ENCODE results near the gene NUP214. TPM values are rescaled to one million over a fixed set of nuclear protein-coding genes. Genes with fewer than 3 reads are reported as not detected.
"Not testable (repeated sequence)": the region's sequence is repeated elsewhere in the genome, so short reads cannot be mapped to it uniquely, and the experiment has no call there.

NUP214 gene
- total RNA-seq, 2 experiments from 2014 or later = 43.8 to 51.3 TPM

DNA sequence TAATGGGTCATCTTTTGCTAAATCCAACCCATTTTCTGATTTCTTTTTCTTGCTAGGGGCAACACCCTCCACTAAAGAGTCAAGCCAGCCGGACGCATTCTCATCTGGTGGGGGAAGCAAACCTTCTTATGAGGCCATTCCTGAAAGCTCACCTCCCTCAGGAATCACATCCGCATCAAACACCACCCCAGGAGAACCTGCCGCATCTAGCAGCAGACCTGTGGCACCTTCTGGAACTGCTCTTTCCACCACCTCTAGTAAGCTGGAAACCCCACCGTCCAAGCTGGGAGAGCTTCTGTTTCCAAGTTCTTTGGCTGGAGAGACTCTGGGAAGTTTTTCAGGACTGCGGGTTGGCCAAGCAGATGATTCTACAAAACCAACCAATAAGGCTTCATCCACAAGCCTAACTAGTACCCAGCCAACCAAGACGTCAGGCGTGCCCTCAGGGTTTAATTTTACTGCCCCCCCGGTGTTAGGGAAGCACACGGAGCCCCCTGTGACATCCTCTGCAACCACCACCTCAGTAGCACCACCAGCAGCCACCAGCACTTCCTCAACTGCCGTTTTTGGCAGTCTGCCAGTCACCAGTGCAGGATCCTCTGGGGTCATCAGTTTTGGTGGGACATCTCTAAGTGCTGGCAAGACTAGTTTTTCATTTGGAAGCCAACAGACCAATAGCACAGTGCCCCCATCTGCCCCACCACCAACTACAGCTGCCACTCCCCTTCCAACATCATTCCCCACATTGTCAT, 72.0 kb downstream of the NUP214 start:
- CTCF ChIA-PET = interaction anchor here (1.5 kb wide), 1 partner anchor 139 kb away, joined by 7 read pairs; no protein-coding TSS in a partner anchor

GRCh38 chr9:131198041-131198715, 72.8 kb downstream of the NUP214 start:
- Mint-ChIP-seq H3K27me3 (no peaks in the 10 kb centered on the region), H3K4me1 (no peaks in the 10 kb centered on the region), H3K36me3 (ENCODE audit: low read depth) (peaks cover 64% of the 10 kb centered on the region), H3K27ac (no peak overlapping the region), H3K4me3 (no peak overlapping the region), H3K9me3 (no peaks in the 10 kb centered on the region)
- CTCF ChIA-PET = interaction anchor here (1.1 kb wide), 1 partner anchor 16 kb away, joined by 3 read pairs; no protein-coding TSS in a partner anchor
- POLR2A ChIA-PET = interaction anchor here (0.9 to 1.1 kb wide), 2 partner anchors 11 to 175 kb away, joined by 3 to 4 read pairs; no protein-coding TSS in a partner anchor
- DNase-seq = no peak

More for the DNA sequence above, 72.0 kb downstream of the NUP214 start:
- Mint-ChIP-seq H3K27ac (no peak overlapping the region), H3K4me3 (no peak overlapping the region), H3K4me1 (no peaks in the 10 kb centered on the region), H3K9me3 (no peaks in the 10 kb centered on the region), H3K27me3 (no peaks in the 10 kb centered on the region), H3K36me3 (ENCODE audit: low read depth) (peaks cover 68% of the 10 kb centered on the region)
- POLR2A ChIA-PET = interaction anchor here (0.9 kb wide), 1 partner anchor 175 kb away, joined by 3 read pairs; no protein-coding TSS in a partner anchor
- DNase-seq = no peak

GRCh38 chr9:131201856-131202255, 76.5 kb downstream of the NUP214 start:
- Mint-ChIP-seq H3K36me3 (ENCODE audit: low read depth) (peaks cover 62% of the 10 kb centered on the region), H3K27ac (no peak overlapping the region), H3K4me3 (no peak overlapping the region), H3K4me1 (no peaks in the 10 kb centered on the region), H3K9me3 (no peaks in the 10 kb centered on the region), H3K27me3 (no peaks in the 10 kb centered on the region)
- CTCF ChIA-PET = interaction anchor here (0.7 kb wide), 1 partner anchor 40 kb away, joined by 3 read pairs; no protein-coding TSS in a partner anchor
- DNase-seq = no peak
- POLR2A ChIA-PET = no interaction called here

DNA sequence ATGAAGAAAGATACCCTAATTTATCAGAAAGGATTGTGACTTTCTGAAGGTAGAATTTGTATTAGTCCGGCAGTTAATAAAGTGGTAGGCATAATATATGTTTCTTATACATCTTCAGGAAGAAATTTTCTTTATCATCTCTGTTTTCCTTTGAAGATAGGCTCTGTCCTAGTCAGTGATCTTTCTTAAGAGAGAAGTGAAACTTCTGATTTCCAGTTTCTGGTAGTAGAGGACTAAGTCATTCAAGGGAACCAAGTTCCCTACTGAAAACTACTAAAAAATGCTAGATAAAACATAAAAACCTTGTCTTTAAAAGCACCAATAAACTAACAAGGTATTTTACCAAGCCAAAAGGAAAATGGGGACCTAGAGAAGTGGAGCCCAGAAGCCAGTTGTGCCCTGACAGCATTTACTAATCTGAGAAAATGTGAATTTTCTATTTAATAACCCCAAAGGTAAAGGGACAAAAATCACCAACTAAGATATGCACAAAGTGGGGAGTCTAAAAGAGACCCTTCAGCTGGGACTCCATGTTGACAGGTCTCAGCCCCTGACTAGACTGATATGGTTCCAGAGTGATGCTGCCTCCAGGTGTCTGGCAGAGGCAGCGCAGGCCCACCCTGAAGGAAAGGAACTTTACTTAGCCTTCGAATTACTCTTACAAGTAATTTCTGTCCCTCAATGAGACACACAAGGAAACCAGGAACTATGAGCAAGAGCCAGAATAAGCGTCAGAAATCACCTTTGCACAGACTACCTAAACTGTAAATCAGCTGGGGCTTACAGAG, 78.2 kb downstream of the NUP214 start:
- CTCF ChIA-PET = no interaction called here
- Mint-ChIP-seq H3K36me3 (ENCODE audit: low read depth) (peaks cover 59% of the 10 kb centered on the region), H3K27me3 (no peaks in the 10 kb centered on the region), H3K27ac (no peak overlapping the region), H3K9me3 (no peaks in the 10 kb centered on the region), H3K4me1 (no peaks in the 10 kb centered on the region), H3K4me3 (no peak overlapping the region)
- POLR2A ChIA-PET = interaction anchor here (0.6 kb wide), 1 partner anchor 100 kb away, joined by 3 read pairs; no protein-coding TSS in a partner anchor
- no peak for DNase-seq

GRCh38 chr9:131204285-131204684, 78.9 kb downstream of the NUP214 start:
- Mint-ChIP-seq H3K4me1 (no peaks in the 10 kb centered on the region), H3K36me3 (ENCODE audit: low read depth) (peaks cover 54% of the 10 kb centered on the region), H3K27ac (no peak overlapping the region), H3K9me3 (no peaks in the 10 kb centered on the region), H3K27me3 (no peaks in the 10 kb centered on the region), H3K4me3 (no peak overlapping the region)
- POLR2A ChIA-PET = interaction anchor here (0.6 to 1.0 kb wide), 2 partner anchors 52 to 99 kb away, joined by 3 to 4 read pairs; no protein-coding TSS in a partner anchor
- CTCF ChIA-PET = interaction anchor here (1.6 kb wide), 1 partner anchor 11 kb away, joined by 6 read pairs; no protein-coding TSS in a partner anchor
- no peak for DNase-seq

- Mint-ChIP-seq H3K9me3 (peaks cover 10% of the 10 kb centered on the region), H3K27ac (no peak overlapping the region), H3K4me3 (no peak overlapping the region), H3K27me3 (no peaks in the 10 kb centered on the region), H3K36me3 (ENCODE audit: low read depth) (peaks cover 59% of the 10 kb centered on the region), H3K4me1 (no peaks in the 10 kb centered on the region)
- no peak for DNase-seq
- ChIA-PET CTCF (interaction anchor here (1.6 kb wide), 1 partner anchor 130 kb away, joined by 4 read pairs; no protein-coding TSS in a partner anchor), POLR2A (no interaction called here)
These were observed 81.1 kb downstream of the NUP214 start for GRCh38 chr9:131206495-131206894.

DNA sequence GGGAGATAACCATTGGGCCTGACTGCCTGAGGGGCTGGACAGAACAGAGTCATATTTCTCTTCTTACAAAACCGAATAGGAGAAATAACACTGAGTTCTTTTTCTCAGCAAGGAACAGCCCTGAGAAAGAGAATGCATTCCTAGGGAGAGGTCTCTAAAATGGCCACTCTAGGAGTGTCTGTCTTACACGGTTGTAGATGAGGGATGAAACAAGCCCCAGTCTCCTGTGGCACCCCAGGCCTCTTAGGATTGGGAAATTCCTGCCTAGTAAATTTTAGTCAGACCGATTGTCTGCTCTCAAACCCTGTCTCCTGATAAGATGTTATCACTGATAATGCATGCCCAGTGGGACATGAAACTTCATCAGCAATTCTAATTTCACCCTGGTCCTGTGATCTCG, 86.5 kb downstream of the NUP214 start:
- POLR2A ChIA-PET, H3K4me1 Mint-ChIP-seq, CTCF ChIA-PET, H3K27ac Mint-ChIP-seq, H3K4me3 Mint-ChIP-seq, H3K27me3 Mint-ChIP-seq, DNase-seq: not testable (repeated sequence)
- Mint-ChIP-seq H3K9me3 (peaks cover 19% of the 10 kb centered on the region), H3K36me3 (ENCODE audit: low read depth) (peaks cover 49% of the 10 kb centered on the region)

GRCh38 chr9:131214286-131214856, 89.0 kb downstream of the NUP214 start:
- CTCF ChIA-PET = interaction anchor here (1.2 to 3.1 kb wide), 4 partner anchors 9 to 264 kb away, joined by 4 to 17 read pairs (median 6); no protein-coding TSS in a partner anchor
- no peaks in the 10 kb centered on the region for H3K4me1 Mint-ChIP-seq
- POLR2A ChIA-PET = interaction anchor here (0.6 to 1.3 kb wide), 3 partner anchors 15 to 463 kb away, joined by 3 to 5 read pairs (median 4); no protein-coding TSS in a partner anchor
- no peak for DNase-seq
- H3K4me3 Mint-ChIP-seq = no peak overlapping the region
- no peaks in the 10 kb centered on the region for H3K27me3 Mint-ChIP-seq
- no peak overlapping the region for H3K27ac Mint-ChIP-seq
- H3K9me3 Mint-ChIP-seq = peaks cover 19% of the 10 kb centered on the region
- H3K36me3 Mint-ChIP-seq (ENCODE audit: low read depth) = peaks cover 37% of the 10 kb centered on the region

GRCh38 chr9:131214876-131215275, 89.5 kb downstream of the NUP214 start:
- no peaks in the 10 kb centered on the region for H3K27me3 Mint-ChIP-seq
- H3K4me1 Mint-ChIP-seq = no peaks in the 10 kb centered on the region
- no peak overlapping the region for H3K4me3 Mint-ChIP-seq
- peaks cover 32% of the 10 kb centered on the region for H3K36me3 Mint-ChIP-seq (ENCODE audit: low read depth)
- no peak for DNase-seq
- ChIA-PET CTCF (interaction anchor here (1.2 to 3.1 kb wide), 4 partner anchors 10 to 263 kb away, joined by 4 to 17 read pairs (median 6); no protein-coding TSS in a partner anchor), POLR2A (interaction anchor here (1.2 to 1.3 kb wide), 2 partner anchors 15 to 158 kb away, joined by 3 to 4 read pairs; no protein-coding TSS in a partner anchor)
- no peak overlapping the region for H3K27ac Mint-ChIP-seq
- peaks cover 16% of the 10 kb centered on the region for H3K9me3 Mint-ChIP-seq

DNA sequence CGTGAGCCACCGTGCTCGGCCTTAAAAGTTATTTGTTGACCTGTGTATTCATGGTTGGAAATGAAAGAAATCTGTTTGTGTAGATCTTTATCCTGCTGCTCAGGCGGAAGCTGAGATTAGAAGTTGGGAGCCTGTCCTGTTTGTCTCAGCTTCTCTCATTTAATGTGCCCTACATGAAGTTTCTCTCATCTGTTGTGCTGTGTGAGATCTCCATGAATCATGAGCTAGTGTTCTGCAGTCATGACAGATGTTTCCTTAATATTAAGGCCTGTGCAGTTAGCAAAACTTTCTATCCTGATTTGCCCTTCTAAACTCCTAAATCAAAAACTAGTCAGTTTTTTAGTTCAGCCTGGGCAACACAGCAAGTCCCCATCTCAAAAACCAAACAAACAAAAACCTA, 91.4 kb downstream of the NUP214 start:
- Mint-ChIP-seq H3K36me3 (ENCODE audit: low read depth) (peaks cover 19% of the 10 kb centered on the region), H3K27me3 (no peaks in the 10 kb centered on the region), H3K9me3 (peaks cover 6% of the 10 kb centered on the region), H3K4me3 (no peak overlapping the region), H3K4me1 (no peaks in the 10 kb centered on the region), H3K27ac (no peak overlapping the region)
- DNase-seq = no peak
- ChIA-PET CTCF (interaction anchor here (0.6 kb wide), 1 partner anchor 38 kb away, joined by 5 read pairs; no protein-coding TSS in a partner anchor), POLR2A (interaction anchor here (1.1 kb wide), 1 partner anchor 36 kb away, joined by 3 read pairs; no protein-coding TSS in a partner anchor)

DNA sequence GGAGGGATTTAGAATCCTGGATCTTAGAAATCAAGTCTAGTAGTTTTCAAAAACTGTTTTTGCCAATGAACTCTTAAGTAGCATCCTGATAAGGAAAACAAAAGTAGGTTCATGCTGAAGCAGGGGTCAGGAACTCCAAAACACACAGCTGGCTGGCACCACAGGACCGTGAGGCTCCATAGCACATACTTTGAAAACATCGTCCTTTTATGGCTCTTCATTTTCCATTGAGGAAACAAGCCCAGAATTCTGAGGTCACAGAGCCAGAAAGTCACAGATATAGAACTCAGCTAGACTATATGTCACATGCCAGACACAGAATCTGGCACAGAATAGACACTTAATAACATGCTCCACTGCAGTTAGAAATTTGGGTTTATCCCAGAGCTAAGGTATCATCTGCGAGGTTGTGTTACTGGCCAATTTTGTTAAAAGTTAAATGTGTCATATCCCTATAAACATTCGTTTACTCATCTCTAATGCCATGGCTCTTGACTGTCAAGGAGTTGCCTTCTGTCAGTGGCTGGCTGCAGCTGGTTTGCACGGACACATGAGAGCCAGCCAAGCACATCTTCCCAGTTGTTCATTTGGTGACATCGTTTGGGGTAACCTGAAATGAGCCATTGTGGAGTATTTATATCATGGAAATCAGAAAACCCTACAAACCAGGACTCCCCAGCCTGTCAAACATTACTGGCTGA, 92.1 kb downstream of the NUP214 start:
- Mint-ChIP-seq H3K4me3 (no peak overlapping the region), H3K27ac (no peak overlapping the region), H3K9me3 (peaks cover under 1% of the 10 kb centered on the region), H3K4me1 (no peaks in the 10 kb centered on the region), H3K27me3 (no peaks in the 10 kb centered on the region), H3K36me3 (ENCODE audit: low read depth) (peaks cover 14% of the 10 kb centered on the region)
- no peak for DNase-seq
- ChIA-PET POLR2A (interaction anchor here (1.1 kb wide), 1 partner anchor 35 kb away, joined by 3 read pairs; no protein-coding TSS in a partner anchor), CTCF (no interaction called here)

- H3K4me1 Mint-ChIP-seq = no peaks in the 10 kb centered on the region
- POLR2A ChIA-PET = no interaction called here
- no peak for DNase-seq
- no peak overlapping the region for H3K4me3 Mint-ChIP-seq
- H3K9me3 Mint-ChIP-seq = no peaks in the 10 kb centered on the region
- H3K27ac Mint-ChIP-seq = no peak overlapping the region
- CTCF ChIA-PET = no interaction called here
- H3K27me3 Mint-ChIP-seq = no peaks in the 10 kb centered on the region
- peaks cover 12% of the 10 kb centered on the region for H3K36me3 Mint-ChIP-seq (ENCODE audit: low read depth)
These were observed 93.0 kb downstream of the NUP214 start for GRCh38 chr9:131218370-131218769.

Data from activated CD4-positive, alpha-beta memory T cell treated with anti-CD3 and anti-CD28 coated beads, Interleukin-2, amount 10 ng/mL, durations not matched to agents 7 days and 5 days (primary cell).